ENCODE results near the gene TRPM2. TPM values are rescaled to one million over a fixed set of nuclear protein-coding genes. Genes with fewer than 3 reads are reported as not detected.
A peak's percentile ranks its signal among the peaks of the same experiment; 100 is the strongest.

The TRPM2 gene
- total RNA-seq (2022) (not detected in 2 replicates), Bru-seq, nascent RNA (not detected), BruChase-seq, experiment 1, labeled RNA remaining after a 6-hour chase (percentile 5 among the genes with signal in this experiment), BruChase-seq, experiment 2, labeled RNA remaining after a 2-hour chase (percentile 1 among the genes with signal in this experiment)
- long read RNA-seq: 0 reads

DNA sequence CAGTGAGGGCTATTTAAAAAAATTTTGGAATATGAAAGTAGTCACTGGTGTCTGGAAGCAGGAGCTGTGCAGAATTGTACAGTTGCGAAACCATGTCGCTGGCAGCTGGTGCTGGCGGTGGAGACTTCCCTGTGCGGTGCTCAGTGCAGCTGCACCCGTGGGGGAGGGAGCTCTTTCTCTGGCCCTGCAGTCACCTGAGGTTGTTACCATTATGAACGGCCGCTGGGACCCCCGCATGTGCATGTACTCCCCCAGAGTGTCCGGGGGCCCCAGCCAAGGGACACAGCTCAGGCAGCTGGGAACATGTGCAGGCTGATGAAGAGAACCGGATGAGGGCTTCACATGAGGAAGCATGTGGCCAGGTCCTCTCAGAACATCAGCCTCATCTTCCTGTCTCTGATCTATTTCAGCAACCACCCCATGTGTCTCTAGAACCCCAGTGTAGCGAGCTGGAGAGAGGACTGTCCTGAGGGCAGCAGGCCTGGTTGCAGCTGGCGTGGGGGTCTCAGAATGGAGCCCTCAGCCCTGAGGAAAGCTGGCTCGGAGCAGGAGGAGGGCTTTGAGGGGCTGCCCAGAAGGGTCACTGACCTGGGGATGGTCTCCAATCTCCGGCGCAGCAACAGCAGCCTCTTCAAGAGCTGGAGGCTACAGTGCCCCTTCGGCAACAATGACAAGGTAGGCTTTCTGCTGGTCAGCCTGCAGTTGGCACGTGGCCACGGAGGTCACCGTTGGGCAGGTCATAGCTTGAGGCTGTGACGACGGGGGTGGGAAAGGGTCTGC is at the start of gene TRPM2:
TSS of gene TRPM2 (plus strand) at position 431 of the 780 bp plus-strand sequence. CDS start at position 511, 80 bp downstream.
- DNase-seq: no peak
- no TSS peak for BruUV-seq (replicated peaks)

DNA sequence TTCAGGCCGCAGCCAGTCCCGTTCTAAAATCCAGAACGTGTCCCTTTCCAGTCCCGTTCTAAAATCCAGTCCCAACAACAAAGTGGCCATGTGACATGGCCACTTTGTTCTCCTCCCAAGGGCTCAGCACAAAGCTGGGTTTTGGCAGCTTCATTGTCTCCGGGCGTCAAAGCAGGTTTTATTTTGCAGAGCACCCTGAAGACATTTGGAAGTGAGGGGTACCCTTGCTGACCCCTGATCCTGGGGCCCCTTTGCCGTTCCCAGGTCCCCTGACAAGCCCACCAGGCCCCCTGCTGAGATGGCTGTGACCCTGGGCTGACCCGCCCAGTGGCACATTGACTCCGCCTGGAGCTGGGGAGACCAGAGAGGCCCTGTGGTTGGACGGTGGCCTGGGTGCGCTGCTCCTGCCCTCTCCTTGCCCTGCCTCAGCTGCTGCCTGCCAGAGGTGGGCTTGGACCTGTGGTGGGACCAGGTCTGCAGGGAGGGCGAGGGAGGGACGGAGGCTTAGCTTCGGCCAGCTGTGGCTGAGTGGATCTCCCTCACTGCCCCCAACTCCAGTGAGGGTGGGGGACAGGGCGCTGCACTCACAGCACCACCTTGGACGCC is 49.3 kb upstream of the TRPM2 start:
- CTCF ChIA-PET: no interaction called here
- Mint-ChIP-seq H3K4me1 (ENCODE audit: low read depth, unreplicated experiment) (peaks cover 18% of the 10 kb centered on the region), H3K27ac (ENCODE audit: unreplicated experiment) (no peak overlapping the region), H3K27me3 (ENCODE audit: unreplicated experiment) (no peaks in the 10 kb centered on the region), H3K9me3 (ENCODE audit: low read depth, unreplicated experiment) (no peaks in the 10 kb centered on the region), H3K36me3 (ENCODE audit: insufficient read depth, unreplicated experiment) (peaks cover 16% of the 10 kb centered on the region), H3K4me3 (ENCODE audit: low read depth, unreplicated experiment) (peak overlapping the region; percentile 19)
- TF ChIP-seq, protein P1, sequence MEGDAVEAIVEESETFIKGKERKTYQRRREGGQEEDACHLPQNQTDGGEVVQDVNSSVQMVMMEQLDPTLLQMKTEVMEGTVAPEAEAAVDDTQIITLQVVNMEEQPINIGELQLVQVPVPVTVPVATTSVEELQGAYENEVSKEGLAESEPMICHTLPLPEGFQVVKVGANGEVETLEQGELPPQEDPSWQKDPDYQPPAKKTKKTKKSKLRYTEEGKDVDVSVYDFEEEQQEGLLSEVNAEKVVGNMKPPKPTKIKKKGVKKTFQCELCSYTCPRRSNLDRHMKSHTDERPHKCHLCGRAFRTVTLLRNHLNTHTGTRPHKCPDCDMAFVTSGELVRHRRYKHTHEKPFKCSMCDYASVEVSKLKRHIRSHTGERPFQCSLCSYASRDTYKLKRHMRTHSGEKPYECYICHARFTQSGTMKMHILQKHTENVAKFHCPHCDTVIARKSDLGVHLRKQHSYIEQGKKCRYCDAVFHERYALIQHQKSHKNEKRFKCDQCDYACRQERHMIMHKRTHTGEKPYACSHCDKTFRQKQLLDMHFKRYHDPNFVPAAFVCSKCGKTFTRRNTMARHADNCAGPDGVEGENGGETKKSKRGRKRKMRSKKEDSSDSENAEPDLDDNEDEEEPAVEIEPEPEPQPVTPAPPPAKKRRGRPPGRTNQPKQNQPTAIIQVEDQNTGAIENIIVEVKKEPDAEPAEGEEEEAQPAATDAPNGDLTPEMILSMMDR (IDR thresholded peaks at IDR 0.05; ENCODE audit: unreplicated experiment): no peak
- DNase-seq: no peak
- intact Hi-C loops (cut with micrococcal nuclease; ENCODE audit: unreplicated experiment): no loop called here
- BruUV-seq (replicated peaks): no TSS peak

More for the DNA sequence above, at the start of gene TRPM2:
- Mint-ChIP-seq H3K4me3 (ENCODE audit: low read depth, unreplicated experiment) (no peak within 1 kb of the TSS), H3K36me3 (ENCODE audit: insufficient read depth, unreplicated experiment) (no peaks in the 10 kb centered on the region), H3K27me3 (ENCODE audit: unreplicated experiment) (peaks cover 61% of the 10 kb centered on the region), H3K4me1 (ENCODE audit: low read depth, unreplicated experiment) (no peaks in the 10 kb centered on the region), H3K27ac (ENCODE audit: unreplicated experiment) (no peak within 1 kb of the TSS), H3K9me3 (ENCODE audit: low read depth, unreplicated experiment) (no peaks in the 10 kb centered on the region)
- intact Hi-C loops (cut with micrococcal nuclease; ENCODE audit: unreplicated experiment): no loop called here
- TF ChIP-seq, protein P1 (IDR thresholded peaks at IDR 0.05; ENCODE audit: unreplicated experiment): no peak
- CTCF ChIA-PET: interaction anchor here (0.5 kb wide), 1 partner anchor 85 kb away, joined by 4 read pairs; no protein-coding TSS in a partner anchor

DNA sequence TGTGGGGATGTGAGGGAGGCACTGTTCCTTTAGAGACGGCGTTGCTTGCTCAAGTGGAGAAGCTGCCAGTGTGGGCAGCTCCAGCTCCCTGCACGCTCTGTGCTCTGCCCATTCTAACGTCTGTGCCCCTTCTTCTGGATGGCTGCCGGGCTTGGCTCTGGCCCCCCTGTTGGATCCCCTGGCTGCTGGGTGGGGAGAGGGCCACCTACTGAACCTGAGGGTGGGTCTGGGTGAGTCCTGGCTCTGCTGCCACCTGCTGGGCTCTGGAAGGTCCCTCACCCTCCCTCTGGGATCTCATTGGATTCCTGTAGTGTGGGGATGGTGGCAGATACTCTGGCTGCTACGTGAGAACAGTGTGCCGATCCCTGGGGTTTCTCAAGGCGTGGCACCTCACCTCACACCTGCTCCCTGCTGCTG is 48.5 kb upstream of the TRPM2 start:
- no peaks in the 10 kb centered on the region for H3K27me3 Mint-ChIP-seq (ENCODE audit: unreplicated experiment)
- intact Hi-C loops (cut with micrococcal nuclease; ENCODE audit: unreplicated experiment): no loop called here
- H3K36me3 Mint-ChIP-seq (ENCODE audit: insufficient read depth, unreplicated experiment): peaks cover 16% of the 10 kb centered on the region
- BruUV-seq (replicated peaks): no TSS peak
- peaks cover 18% of the 10 kb centered on the region for H3K4me1 Mint-ChIP-seq (ENCODE audit: low read depth, unreplicated experiment)
- H3K4me3 Mint-ChIP-seq (ENCODE audit: low read depth, unreplicated experiment): peak overlapping the region; percentile 17
- no peaks in the 10 kb centered on the region for H3K9me3 Mint-ChIP-seq (ENCODE audit: low read depth, unreplicated experiment)
- CTCF ChIA-PET: no interaction called here
- peak; percentile 56 for DNase-seq
- H3K27ac Mint-ChIP-seq (ENCODE audit: unreplicated experiment): no peak overlapping the region
- TF ChIP-seq, protein P1 (IDR thresholded peaks at IDR 0.05; ENCODE audit: unreplicated experiment): peak; percentile 56

DNA sequence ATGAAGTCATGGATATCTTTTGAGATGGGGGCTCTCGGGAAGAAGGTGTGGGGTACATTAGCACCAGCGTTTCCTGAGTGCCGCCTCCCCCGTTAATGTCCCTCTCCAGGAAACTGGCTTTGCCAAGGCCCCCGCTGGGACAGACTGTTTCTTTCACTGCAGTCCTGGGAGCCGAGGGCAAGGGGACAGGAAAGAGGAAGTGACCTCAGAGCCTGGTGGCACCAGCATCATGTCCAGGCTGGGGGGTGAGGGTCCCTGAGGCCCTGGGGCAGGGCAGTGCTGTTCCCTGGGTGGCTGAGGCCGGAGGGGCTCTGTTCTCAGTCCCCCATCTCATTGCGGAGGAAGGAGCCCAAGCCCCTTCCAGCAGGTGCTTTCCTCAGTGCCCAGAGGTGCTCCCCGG is 47.7 kb upstream of the TRPM2 start:
- no TSS peak for BruUV-seq (replicated peaks)
- DNase-seq: no peak
- CTCF ChIA-PET: no interaction called here
- Mint-ChIP-seq H3K27ac (ENCODE audit: unreplicated experiment) (no peak overlapping the region), H3K4me1 (ENCODE audit: low read depth, unreplicated experiment) (peaks cover 18% of the 10 kb centered on the region), H3K9me3 (ENCODE audit: low read depth, unreplicated experiment) (no peaks in the 10 kb centered on the region), H3K4me3 (ENCODE audit: low read depth, unreplicated experiment) (no peak overlapping the region), H3K36me3 (ENCODE audit: insufficient read depth, unreplicated experiment) (peaks cover 13% of the 10 kb centered on the region), H3K27me3 (ENCODE audit: unreplicated experiment) (no peaks in the 10 kb centered on the region)
- TF ChIP-seq, protein P1 (IDR thresholded peaks at IDR 0.05; ENCODE audit: unreplicated experiment): no peak
- intact Hi-C loops (cut with micrococcal nuclease; ENCODE audit: unreplicated experiment): no loop called here
